ENCODE data around the gene MRPS22. TPM values are rescaled to one million over a fixed set of nuclear protein-coding genes. Genes with fewer than 3 reads are reported as not detected.

Gene MRPS22
- total and polyA plus RNA-seq, 9 of the 15 experiments (the other 6 are each of a cell fraction or from before 2014, with no cell fraction given) = 148 to 397 (median 229) TPM

DNA sequence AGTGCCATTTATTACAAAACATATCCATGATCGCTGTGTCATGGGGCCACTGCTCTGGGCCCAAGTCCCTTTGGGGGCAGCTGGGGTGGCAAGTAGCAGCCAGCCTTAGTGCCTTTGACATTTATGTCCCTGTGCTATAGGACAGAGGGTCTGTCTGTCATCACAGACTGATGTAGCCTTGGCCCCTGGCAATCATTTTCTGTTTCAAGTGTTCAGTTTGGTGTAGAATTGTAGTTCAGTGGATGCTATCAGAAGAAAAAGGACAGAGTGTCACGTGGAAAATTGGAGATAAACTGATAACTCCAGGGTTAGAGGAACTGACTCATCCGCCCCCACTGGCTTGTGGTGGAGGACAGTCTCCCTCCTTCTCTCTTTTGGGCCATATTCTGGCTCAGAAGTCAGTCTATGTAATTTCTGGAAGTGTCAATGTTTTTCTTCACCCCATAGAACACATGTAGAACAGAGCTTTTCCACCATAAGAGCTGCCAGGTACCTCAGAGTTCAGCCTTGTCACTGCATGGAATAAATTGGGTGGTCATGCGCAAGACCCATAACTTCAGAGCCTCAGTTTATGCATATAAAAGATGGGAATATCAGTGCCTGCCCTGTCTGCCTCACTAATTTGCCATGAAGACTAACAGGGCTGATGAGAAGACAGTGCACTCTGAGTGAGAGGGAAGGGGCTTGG, 4.5 kb upstream of the MRPS22 start (continued):
- TF ChIP-seq, protein P1, sequence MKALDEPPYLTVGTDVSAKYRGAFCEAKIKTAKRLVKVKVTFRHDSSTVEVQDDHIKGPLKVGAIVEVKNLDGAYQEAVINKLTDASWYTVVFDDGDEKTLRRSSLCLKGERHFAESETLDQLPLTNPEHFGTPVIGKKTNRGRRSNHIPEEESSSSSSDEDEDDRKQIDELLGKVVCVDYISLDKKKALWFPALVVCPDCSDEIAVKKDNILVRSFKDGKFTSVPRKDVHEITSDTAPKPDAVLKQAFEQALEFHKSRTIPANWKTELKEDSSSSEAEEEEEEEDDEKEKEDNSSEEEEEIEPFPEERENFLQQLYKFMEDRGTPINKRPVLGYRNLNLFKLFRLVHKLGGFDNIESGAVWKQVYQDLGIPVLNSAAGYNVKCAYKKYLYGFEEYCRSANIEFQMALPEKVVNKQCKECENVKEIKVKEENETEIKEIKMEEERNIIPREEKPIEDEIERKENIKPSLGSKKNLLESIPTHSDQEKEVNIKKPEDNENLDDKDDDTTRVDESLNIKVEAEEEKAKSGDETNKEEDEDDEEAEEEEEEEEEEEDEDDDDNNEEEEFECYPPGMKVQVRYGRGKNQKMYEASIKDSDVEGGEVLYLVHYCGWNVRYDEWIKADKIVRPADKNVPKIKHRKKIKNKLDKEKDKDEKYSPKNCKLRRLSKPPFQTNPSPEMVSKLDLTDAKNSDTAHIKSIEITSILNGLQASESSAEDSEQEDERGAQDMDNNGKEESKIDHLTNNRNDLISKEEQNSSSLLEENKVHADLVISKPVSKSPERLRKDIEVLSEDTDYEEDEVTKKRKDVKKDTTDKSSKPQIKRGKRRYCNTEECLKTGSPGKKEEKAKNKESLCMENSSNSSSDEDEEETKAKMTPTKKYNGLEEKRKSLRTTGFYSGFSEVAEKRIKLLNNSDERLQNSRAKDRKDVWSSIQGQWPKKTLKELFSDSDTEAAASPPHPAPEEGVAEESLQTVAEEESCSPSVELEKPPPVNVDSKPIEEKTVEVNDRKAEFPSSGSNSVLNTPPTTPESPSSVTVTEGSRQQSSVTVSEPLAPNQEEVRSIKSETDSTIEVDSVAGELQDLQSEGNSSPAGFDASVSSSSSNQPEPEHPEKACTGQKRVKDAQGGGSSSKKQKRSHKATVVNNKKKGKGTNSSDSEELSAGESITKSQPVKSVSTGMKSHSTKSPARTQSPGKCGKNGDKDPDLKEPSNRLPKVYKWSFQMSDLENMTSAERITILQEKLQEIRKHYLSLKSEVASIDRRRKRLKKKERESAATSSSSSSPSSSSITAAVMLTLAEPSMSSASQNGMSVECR (CRISPR knock-in tag; IDR thresholded peaks at IDR 0.05) = 0 out of 2 replicates have a peak, but pooled peaks have one; percentile 26
- TF ChIP-seq, protein P2, sequence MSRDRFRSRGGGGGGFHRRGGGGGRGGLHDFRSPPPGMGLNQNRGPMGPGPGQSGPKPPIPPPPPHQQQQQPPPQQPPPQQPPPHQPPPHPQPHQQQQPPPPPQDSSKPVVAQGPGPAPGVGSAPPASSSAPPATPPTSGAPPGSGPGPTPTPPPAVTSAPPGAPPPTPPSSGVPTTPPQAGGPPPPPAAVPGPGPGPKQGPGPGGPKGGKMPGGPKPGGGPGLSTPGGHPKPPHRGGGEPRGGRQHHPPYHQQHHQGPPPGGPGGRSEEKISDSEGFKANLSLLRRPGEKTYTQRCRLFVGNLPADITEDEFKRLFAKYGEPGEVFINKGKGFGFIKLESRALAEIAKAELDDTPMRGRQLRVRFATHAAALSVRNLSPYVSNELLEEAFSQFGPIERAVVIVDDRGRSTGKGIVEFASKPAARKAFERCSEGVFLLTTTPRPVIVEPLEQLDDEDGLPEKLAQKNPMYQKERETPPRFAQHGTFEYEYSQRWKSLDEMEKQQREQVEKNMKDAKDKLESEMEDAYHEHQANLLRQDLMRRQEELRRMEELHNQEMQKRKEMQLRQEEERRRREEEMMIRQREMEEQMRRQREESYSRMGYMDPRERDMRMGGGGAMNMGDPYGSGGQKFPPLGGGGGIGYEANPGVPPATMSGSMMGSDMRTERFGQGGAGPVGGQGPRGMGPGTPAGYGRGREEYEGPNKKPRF (IDR thresholded peaks at IDR 0.05; ENCODE audit: low read depth, low read length) = no peak
- no peak for TF ChIP-seq RFX7 (CRISPR knock-in tag; IDR thresholded peaks at IDR 0.05)
- TF ChIP-seq ZNF707 (CRISPR knock-in tag; conservative IDR thresholded peaks at IDR 0.05) = no peak
- TF ChIP-seq BCOR (IDR thresholded peaks at IDR 0.05) = peak; percentile 55; the same call in 1 of the 2 replicates
- TF ChIP-seq, protein P3, sequence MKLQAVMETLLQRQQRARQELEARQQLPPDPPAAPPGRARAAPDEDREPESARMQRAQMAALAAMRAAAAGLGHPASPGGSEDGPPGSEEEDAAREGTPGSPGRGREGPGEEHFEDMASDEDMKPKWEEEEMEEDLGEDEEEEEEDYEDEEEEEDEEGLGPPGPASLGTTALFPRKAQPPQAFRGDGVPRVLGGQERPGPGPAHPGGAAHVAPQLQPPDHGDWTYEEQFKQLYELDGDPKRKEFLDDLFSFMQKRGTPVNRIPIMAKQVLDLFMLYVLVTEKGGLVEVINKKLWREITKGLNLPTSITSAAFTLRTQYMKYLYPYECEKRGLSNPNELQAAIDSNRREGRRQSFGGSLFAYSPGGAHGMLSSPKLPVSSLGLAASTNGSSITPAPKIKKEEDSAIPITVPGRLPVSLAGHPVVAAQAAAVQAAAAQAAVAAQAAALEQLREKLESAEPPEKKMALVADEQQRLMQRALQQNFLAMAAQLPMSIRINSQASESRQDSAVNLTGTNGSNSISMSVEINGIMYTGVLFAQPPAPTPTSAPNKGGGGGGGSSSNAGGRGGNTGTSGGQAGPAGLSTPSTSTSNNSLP (IDR thresholded peaks at IDR 0.05; ENCODE audit: borderline replicate concordance, low read depth, low read length) = 0 out of 2 replicates have a peak, but pooled peaks have one; percentile 37
- TF ChIP-seq POU5F1 (IDR thresholded peaks at IDR 0.05; ENCODE audit: borderline replicate concordance, low read depth, low read length, partially characterized antibody) = no peak
- TF ChIP-seq SRSF7 (optimal IDR thresholded peaks at IDR 0.05; ENCODE audit: low read depth, low read length) = no peak
- TF ChIP-seq, protein P4, sequence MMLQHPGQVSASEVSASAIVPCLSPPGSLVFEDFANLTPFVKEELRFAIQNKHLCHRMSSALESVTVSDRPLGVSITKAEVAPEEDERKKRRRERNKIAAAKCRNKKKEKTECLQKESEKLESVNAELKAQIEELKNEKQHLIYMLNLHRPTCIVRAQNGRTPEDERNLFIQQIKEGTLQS (IDR thresholded peaks at IDR 0.05) = peak; percentile 90
- TF ChIP-seq, protein P4 (CRISPR knock-in tag; conservative IDR thresholded peaks at IDR 0.05) = no peak
- peak; percentile 49; the same call in 1 of the 2 replicates for TF ChIP-seq STAT5A (IDR thresholded peaks at IDR 0.05; ENCODE audit: borderline replicate concordance, low read length)
- TF ChIP-seq TGIF2 (CRISPR knock-in tag; IDR thresholded peaks at IDR 0.05) = no peak
- no peak for TF ChIP-seq NCOA4 (IDR thresholded peaks at IDR 0.05; ENCODE audit: partially characterized antibody)
- peak; percentile 52 for TF ChIP-seq TCF3 (CRISPR knock-in tag; IDR thresholded peaks at IDR 0.05)
- TF ChIP-seq XRCC3 (IDR thresholded peaks at IDR 0.05) = no peak
- TF ChIP-seq, protein P5, sequence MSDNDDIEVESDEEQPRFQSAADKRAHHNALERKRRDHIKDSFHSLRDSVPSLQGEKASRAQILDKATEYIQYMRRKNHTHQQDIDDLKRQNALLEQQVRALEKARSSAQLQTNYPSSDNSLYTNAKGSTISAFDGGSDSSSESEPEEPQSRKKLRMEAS (CRISPR knock-in tag; IDR thresholded peaks at IDR 0.05) = peak; percentile 31; the same call in 1 of the 2 replicates
- TF ChIP-seq EWSR1 (IDR thresholded peaks at IDR 0.05; ENCODE audit: borderline replicate concordance, low read depth, partially characterized antibody) = no peak
- no peak for TF ChIP-seq MYNN (IDR thresholded peaks at IDR 0.05)
- no peak for TF ChIP-seq MYNN (CRISPR knock-in tag; IDR thresholded peaks at IDR 0.05)
